Measurements from ENCODE around the gene NT5E.

Gene NT5E

DNA sequence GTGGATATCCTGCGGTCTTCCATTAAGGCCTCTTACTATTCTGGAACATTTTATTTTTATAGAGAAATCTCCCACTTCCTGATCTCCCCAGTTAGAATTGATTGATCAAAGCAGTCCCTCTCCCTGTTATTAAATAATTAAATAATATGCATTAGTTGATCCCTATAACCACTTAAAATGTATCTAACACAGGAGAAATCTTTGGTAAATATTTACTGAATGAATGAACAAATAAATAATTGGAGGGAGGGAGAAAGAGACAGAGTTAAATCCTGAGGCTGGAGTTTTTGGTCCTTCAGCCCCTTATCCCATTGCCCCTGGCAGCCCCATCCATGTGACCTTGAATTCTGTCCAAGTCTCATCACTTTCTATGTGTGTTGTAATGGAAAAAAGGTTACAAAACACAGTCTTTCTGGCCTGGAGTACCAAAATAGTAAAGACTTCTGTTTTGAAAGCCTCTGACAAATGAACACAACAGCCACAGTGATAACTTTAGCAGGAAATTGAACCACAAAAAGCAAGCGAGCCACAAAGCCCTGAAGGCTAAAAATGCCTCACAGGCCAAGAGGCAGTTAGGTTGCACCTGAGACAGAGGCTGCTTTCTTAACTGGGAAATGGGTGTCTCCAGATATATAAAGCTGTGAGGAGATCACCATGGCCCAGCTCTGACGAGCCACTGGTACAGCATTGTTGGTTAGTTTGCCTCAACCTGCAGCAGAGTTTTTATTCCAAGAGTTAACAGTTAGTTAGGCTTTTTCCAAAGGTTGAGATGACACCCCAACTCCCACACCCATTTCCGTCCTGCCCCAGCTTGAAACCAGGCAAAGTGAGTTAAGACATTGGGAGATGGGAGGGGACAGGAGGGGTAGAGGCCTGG, 11.3 kb downstream of the NT5E start:
- ATAC-seq, result peak in 1 of 2 donors; percentile 11

DNA sequence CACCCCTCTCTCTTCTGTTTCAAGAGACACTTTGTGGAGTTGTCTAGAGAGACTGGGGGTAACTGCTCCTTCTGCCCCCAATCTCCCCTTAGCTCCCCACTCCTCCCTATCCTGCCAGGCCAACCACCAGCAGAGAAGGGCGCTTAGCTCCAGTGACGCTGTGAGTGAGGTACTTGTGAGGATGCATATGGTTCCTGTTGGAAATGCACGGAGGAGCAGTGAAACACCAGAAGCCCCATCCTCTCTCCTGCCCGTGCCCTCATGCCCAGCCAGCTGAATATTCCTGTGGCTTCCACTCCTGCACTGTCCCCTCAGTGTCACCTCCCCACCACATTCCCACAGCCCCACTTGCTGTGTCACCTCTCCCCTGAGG, 11.9 kb downstream of the NT5E start:
- no peak for ATAC-seq

DNA sequence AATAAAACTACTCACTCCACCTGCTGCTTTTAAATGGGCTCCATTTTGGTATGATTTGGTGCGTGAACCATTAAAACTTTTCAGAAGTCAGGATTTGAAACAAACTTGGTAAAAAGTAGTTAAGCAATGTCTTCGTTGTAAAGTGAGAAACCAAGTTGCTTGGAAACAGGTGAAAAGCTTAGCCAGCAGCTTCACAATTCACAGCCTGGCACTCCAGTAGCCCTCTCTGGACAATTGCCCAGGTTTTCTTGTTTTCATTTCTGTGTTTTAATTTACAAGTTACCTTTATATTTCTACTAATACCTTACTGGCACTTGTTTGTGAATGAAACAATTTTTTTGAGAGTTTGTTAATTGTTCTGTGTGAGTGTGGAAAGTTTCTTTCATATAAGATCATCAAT, 12.8 kb downstream of the NT5E start:
- no peak for ATAC-seq

DNA sequence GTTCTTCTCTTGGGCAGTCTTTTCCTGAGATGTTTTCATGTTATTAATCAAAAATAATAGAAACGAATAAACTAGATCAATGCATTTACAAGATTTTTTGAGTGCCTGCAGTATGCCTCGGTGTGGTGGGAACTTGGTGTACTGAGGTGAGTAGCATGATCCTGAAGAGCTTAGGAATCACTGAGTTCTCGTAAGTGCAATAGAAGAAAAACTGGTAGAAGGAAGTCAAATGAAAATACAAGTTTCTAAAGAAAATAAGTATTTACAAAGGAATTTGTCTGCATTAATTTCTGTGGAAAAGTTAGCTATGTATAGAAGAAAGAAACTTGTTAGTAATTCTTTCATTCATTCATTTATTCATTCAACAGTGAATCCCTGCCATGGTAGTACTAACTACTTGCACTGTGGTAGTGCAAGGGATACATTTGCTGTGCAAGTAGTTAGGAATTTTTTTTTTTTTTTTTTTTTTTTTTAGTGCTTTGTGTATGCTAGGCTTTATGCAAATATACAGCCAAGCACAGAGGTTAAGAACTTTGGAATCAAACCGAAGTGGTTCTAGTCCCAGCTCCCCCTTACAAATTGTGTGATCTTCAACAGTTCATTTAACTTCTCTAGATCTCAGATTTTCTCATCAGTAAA, 13.9 kb downstream of the NT5E start:
- no peak for ATAC-seq

DNA sequence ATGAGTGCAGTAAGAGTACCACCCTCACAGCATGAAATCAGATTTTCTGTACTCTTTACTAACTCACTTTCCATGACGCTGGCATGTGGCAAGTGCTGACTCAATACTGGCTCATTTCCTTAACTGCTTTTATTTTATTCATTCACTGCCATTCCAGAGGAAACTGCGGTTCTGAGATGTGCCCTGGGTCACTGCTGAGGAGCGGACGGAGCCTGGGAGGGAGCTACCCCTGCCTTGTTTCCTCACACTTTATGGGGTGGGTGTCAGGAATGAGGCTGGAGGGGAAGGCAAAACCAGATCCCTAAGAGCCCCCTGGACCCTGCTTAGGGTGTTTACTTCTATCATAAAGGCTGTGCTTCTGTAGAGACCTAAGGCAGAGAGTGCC, 14.4 kb downstream of the NT5E start:
- ATAC-seq, result peak; percentile 40 to 53

DNA sequence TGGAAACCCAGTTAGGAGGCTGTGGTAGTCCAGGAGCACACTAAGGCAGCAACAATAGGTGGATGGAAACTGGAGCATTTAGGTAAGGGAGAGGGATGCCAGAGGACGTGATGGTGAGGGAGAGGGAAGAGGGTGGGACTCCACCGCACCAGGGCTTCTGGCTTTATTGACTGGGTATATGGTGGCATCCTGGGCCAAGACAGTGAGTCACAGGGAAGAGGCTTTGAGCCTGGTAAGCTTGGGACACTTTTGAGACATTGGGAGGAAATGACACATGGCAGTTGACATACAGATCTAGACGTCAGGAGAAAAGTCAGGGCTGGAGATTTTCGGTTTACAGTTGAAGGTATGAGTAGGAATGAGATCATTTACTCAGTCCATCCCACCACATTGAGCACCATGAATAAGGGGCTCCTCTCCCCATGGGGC, 14.9 kb downstream of the NT5E start:
- peak; percentile 73 to 78 for ATAC-seq

DNA sequence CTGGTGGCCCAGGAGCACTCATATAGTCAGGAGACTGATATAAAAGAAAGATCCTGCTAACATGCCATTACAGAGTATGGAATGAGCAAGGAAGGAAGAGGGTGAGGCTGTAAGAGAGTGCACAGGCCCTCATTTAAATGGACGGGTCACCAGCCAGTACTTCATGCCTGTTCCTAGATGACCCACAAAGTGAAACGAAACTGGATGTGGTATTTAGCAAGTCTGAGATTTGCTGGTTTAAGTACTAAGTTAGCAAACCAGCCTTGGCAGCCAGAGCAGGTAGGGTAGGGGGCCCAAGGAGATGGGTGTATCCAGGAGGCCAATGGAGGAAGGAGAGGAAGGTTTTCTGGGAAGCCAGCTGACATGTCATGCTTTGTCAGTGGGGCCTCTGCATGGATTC, 15.9 kb downstream of the NT5E start:
- peak in 1 of 2 donors; percentile 5 for ATAC-seq

DNA sequence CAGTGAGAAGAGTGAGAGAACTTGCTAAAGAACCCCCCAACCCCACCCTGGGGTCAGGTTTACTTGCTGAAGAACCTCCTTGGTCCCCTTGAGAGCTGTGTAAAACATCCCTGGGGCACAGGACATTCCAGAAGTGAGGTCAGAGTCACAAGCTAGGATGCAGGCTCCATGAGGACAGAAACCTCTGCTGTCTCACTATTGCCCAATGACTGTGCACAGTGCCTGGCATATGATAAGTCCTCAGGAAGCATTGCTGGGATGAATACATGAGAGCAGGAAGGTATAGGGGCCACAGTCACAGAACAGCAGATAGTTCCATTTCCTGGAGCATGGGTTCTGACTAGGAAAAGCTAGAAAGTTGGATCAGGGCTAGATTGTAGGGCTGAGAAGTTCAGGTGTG, 18.4 kb downstream of the NT5E start:
- no peak for ATAC-seq

DNA sequence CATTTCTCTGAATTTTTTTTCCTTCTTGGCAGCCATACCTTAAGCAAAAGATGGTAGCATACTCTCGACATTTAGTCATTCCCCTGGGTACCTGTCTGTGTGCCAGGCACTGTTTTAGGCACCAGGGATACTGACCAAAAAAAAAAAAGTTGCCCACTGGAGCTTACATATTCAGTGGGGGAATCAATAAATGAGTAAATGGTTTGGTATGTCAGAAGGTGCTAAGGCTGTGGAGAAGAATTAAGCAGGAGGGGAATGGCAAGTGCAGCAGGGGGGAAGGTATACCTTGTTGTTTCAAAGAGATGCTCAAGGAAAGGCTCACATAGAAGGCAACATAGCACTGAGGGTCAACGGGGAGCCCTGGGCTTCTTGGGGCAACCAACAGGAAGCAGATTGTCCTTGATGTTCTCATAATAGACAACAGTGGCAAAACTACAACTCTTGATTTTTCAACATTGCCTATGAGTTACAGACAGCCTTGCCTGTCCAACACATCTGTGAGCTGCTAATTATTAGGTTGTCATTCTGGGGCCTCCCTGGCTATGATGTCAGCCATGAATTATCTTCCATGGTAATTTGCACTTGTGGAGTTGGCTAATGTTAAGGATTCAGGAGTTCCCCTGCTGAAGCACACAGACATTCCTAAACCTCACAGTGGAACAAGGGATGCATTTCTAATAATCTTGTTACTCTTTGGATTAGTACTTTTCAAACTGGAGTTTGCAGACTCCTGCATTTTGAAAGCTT, 19.6 kb downstream of the NT5E start:
- ATAC-seq, result no peak

DNA sequence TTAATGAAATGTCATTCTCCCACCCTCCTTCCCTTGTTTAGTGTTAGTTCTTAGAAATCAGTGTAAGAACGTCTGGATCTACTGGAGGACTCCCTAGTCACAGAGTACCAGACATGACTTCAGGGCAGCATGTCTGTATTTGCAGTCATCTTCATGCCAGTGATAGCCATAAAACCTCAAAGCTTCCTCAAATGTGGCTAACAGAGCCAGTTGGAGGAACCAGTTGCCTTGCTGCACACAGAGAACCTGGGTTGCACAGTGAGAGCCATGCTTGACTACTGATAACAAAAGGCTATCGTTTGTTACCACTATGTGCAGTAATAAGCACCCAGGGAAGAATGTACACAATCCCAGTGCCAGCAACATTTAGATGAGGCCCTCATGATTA, 20.1 kb downstream of the NT5E start:
- no peak for ATAC-seq

DNA sequence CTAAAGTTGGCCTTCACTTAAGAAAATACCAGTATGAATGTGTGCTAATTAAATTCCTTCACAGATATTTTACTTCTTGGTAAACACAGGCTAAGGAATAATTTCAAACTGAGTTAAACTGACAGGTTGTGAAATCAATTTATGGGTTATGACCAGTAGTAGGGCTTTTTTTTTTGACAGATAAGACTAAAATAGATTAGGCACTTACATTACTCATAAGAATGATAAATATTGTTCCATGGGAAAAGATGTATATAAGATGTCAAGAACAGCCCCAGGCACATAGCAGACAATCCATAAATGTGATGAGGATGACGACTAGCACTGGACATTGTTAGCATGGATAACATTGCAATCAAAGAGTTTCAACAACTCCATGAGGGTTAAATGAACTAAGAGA, 22.9 kb downstream of the NT5E start:
- no peak for ATAC-seq

DNA sequence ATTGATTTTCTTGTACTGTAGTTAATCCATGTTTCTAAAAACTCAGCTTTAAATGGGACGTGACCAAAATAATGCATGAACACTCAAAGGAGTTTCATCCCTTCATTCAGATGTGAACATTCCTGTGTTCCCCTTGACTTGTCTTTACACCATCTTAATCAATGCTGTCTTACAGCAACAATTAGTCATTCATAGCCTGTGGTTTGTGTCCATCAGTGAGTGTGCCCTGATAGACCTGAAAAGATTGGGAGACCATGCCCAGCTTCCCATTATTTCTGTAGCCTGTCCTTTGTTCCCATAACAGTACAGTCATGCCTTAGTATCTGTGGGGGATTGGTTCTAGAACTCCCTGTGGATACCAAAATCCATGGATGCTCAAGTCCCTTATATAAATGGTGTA, 23.9 kb downstream of the NT5E start:
- ATAC-seq, result no peak

DNA sequence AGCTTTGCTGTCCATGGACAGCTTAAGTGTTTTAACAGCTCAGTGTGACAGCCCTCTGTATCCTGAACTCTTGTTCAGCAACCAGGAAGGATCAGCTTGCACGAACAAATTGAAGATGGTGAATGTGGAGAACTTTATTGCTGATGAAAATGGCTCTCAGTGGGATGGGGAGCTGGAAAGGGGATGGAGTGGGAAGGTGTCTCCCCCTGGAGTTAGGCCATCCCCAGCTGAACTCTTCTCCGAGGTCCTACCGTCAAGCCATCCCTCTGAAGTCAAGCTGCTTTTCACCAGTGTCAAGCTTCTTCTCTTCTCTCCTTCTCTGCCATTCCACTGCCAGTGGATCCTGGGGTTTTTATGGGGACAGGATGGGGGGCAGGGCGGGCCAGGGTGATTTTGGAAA, 26.6 kb downstream of the NT5E start:
- no peak for ATAC-seq

DNA sequence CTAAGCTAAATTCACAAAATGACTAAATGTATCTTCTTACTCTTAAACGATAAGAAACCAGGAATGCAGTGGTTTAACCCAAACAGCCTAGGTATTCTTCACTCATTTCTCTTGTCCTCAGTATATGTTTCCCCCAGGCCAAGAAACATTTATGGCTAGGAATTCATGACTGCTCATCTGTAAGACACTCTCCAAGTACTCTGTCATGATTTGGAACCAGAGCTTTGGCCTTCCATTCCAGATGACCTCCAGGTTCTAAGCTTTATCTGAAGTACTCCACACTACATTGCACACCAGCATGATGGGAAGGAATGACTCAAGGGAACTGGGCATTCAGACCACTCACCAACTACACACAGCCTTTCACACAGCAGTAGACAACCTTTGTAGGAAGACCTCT, 29.3 kb downstream of the NT5E start:
- no peak for ATAC-seq

DNA sequence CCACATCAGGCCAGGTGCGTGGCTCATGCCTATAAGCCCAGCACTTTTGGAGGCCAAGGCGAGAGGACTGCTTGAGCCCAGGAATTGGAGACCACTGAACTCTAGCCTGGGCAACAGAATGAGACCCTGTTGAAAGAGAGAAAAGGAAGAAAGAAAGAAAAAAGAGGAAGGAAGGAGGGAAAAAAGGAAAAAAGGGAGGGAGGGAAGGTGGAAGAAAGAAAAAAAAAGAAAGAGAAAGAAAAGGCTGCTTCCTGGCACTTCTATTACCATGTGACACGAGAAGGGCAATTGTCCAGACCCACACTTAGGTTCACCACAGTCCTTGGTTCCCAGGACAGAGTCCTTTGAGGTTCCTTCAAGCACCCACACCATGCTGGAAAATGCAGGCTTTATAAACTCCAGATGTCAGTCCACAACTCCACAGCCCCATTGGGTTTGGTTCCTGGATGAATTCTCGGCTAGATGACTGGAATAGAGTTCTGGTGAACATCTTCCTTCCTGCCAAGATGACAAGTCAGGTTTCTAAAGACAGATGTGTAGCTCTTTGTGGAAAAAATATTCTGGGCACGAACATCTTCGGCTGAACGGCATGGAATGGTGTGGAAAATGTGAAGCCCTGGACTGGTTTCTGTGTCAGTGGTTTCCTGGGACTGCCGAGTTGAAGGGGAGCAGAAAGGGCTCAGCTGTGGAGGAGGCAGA, 32.5 kb downstream of the NT5E start:
- ATAC-seq, result no peak

DNA sequence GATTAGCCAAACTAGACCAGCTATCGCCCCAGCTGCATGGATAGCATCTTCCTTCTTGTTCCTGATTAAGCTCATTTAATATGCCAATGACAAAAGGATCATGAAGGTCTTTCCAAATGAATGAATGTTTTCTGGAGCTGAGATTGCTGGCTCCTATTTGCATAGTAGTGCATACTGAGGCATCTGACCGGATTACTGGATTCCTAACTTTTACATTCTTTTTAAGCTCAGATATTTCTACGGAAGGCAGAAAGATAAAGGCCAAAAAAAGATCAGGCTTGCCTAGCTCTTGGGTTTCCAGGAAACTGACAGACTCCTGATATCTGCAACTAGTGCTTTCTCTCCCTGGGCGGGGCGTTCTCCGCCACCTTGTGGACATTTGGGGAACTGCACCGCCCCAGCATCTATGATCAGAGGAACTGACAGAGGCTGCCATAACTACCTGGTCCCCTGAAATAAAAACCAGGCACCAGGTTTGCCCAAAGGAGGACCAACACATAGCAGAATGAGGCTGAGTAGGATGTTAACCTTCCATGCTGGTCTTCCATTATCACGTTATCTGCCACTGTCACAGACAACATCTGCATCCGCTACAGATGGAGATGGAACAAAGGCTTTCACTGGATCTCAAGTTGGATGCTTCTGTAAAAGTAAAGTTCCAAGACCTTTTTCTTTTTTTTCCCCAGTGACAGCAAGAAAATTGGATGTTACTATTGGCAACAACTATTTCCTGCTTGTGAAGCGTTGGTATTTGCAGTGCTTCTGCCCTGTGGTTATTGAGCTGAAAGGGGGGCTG, 33.2 kb downstream of the NT5E start:
- peak; percentile 64 to 75 for ATAC-seq

DNA sequence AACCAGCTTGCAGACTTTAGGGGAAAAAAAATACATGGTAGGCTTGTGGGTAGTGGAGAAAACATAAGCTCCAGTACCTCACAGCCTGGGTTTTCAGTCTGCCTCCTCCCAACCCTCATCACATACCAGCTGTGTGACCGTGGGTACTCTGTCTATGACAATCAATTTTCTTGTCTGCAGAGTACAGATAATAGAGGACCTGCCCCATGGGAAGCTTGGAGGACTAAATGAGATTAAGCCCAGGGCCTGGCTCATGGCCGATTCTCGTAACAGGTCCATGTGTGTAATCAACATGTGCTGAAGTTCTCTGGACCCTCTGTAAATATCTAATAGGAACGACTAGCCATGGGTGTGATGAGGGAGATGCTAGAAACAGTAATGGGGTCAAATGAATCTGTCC, 34.0 kb downstream of the NT5E start:
- ATAC-seq, result no peak

DNA sequence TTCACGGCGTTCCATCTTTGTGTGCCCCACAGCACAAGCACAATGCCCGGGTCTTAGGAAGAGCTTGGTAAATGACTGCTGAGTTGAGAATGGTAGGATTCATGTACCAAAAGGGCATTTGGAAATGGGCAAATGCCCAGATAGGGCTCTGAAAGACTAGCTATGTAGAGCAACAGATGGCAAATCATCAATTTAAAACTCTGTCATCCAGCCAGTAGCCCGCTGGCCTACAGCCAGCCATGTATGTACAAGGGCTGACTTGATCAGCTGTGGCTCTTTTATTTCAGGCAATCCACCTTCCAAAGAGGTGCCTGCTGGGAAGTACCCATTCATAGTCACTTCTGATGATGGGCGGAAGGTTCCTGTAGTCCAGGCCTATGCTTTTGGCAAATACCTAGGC, 35.1 kb downstream of the NT5E start:
- no peak for ATAC-seq

DNA sequence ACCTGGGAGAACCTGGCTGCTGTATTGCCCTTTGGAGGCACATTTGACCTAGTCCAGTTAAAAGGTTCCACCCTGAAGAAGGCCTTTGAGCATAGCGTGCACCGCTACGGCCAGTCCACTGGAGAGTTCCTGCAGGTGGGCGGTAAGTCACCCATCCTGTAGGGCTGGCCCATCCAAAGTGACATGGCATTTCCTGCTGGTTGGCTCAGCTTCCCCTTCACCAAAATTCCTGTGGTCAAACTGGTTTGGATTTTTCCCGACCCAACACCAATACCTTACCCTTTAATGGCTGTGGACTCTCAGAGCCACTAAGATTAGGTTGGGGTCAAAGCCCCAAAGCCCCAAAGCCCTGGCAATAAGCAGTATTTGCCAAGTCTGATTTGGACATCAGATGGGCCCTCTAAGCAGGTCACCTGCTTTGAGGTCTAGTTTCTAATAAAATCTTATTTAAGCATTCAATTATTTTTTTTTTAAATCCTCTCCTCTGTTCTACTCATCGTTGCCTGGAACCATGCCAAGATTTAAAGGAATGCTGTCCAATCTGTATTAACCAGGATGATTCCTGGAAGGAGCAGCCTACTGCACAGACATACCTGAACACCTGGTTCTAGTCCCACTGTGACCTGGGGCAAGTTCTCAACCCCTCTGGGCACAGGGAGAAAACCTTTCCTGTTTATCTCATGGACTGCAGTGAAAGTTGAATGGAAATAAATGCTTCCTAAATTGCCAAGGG, 40.8 kb downstream of the NT5E start:
- ATAC-seq, result no peak

DNA sequence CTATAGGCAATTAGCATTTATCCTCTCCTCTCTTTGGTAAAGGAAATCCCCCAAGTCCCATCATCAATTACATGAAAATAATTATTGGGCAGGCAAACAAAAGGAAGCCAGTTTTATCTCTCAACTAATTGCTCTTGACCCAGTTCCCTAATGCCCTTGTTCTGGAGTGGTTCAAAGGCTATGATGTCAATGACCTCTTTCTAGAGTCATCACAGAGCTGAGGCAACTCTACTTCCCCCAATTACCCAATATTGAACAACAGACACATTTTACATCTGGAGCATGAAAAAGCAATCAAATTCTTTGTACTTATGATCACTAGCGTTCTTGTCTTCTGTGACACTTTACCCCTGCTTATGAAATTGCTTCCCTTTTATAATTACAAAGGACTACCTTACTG, 43.5 kb downstream of the NT5E start:
- no peak for ATAC-seq

Measured in activated CD4-positive, CD25-positive, alpha-beta regulatory T cell treated with anti-CD3 and anti-CD28 coated beads, Interleukin-2, amount 50 U/mL, for 24 hours (primary cell).